Measurements from ENCODE around the gene PHF11.
"Not testable (repeated sequence)": the region's sequence is repeated elsewhere in the genome, so short reads cannot be mapped to it uniquely, and the experiment has no call there.

PHF11 gene

DNA sequence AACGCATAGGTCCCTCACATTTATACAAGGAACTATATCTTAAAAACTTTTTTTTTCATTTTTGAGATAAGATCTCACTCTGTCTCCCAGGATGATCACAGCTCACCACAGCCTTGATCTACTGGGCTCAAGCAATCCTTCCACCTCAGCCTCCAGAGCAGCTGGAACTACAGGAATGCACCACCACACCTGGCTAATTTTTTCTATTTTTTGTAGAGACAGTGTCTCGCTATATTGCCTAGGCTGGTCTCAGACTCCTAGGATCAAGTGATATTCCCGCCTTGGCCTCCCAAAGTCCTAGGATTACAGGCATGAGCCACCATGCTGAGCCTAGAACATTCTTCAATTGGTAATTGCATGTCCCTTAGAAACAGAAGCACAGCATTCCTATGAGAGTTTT, 47.9 kb downstream of the PHF11 start:
- in situ Hi-C loops (cut with MboI; ENCODE audit: low sequenced_read_pairs), result no loop called here

GRCh38 chr13:49545661-49546060, 49.9 kb downstream of the PHF11 start:
- in situ Hi-C loops (cut with MboI; ENCODE audit: low sequenced_read_pairs), result no loop called here

GRCh38 chr13:49546561-49546960, 50.8 kb downstream of the PHF11 start:
- in situ Hi-C loops (cut with MboI; ENCODE audit: low sequenced_read_pairs), result no loop called here

DNA sequence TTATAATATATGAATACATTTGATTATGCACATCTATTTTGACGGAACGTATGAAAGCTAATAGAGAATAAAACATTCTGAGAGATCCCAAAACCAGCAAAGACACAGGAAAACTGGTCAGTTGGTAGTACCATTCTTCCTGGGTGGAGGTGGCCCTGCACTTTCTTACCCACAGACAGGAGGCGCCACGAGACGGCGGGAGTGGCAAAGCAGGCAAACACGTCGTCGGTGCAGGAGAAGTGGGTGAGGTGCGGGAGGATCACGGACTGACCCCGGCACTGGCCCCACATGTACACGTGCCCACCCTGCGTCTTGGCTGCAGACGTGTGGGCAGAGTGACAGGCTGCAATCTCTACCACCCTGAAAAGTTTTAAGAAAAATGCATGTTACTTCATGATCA, 53.5 kb downstream of the PHF11 start:
- in situ Hi-C loops (cut with MboI; ENCODE audit: low sequenced_read_pairs), result no loop called here

GRCh38 chr13:49550942-49551644, 55.3 kb downstream of the PHF11 start:
- in situ Hi-C loops (cut with MboI; ENCODE audit: low sequenced_read_pairs), result no loop called here

GRCh38 chr13:49553888-49554287, 58.1 kb downstream of the PHF11 start:
- in situ Hi-C loops (cut with MboI; ENCODE audit: low sequenced_read_pairs), result no loop called here

DNA sequence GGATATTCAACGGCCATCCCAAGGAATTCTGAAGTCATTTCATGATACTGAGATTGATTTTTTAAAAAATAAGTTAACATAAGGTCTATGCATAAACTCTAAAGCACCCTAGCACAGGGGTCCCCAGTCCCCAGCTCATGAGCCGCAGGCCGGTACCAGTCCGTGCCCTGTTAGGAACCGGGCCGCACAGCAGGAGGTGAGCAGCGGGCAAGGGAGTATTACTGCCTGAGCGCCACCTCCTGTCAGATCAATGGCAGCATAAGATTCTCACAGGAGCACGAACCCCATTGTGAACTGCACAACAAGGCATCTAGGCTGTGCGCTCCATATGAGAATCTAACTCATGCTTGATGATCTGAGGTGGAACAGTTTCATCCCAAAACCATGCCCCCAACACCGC, 58.6 kb downstream of the PHF11 start:
- in situ Hi-C loops (cut with MboI; ENCODE audit: low sequenced_read_pairs), result no loop called here

DNA sequence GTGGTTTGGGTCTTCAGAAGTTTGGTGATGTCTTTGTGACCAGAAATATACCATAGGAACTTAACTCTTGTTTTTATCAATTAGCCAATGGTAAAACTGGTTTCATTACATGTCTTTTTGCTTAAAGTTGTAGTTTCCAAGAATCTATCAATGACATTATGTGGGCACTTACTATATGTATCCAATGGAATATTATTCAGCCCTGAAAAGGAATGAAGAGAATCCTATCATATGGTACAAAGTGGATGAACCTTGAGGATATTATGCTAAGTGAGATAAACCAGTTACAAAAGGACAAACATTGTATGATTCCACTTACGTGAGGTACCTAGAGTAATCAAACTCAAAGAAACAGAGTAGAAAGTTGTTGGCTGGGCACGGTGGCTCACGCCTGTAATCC, 63.3 kb downstream of the PHF11 start:
- in situ Hi-C loops (cut with MboI; ENCODE audit: low sequenced_read_pairs), result no loop called here

DNA sequence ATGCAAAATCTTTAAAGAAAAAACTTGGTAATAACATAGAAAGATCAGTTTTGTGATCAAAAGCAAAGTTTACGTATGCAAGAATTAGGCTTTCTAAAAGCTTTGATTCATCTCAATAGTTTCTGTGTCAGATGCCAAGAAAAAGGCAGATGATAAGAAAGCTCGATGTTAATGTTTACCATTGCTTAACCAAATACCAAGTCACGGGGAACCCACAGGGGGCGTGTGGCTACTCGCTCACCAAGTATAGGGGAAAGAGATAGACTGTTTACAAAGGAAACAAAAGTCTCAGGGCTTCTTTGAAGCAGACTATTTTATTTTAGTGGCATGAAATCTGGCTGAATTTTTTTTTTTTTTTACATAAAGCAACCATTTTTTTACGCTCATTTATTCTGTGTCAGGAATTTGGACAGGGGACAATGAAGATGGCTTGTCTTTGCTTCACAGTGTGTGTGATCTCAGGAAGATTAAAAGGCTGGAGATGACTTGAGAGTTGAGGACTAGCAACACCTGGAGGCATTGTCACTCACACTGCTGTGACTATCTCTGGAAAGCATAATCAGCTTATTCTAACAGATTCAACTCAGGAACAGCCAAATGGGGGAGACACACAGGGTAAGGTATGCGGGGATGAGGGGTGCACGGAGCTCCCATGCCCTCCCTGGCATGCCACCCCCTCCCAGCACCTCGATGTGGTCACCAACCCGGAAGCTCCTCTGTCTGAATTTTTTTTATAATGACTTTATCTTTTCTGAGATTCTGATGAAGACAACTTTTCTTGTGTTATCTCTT, 64.7 kb downstream of the PHF11 start:
- in situ Hi-C loops (cut with MboI; ENCODE audit: low sequenced_read_pairs), result no loop called here

- in situ Hi-C loops (cut with MboI; ENCODE audit: low sequenced_read_pairs), result no loop called here
Observed at GRCh38 chr13:49561062-49561410, 65.3 kb downstream of the PHF11 start.

GRCh38 chr13:49563516-49563915, 67.8 kb downstream of the PHF11 start:
- in situ Hi-C loops (cut with MboI; ENCODE audit: low sequenced_read_pairs), result no loop called here

- in situ Hi-C loops (cut with MboI; ENCODE audit: low sequenced_read_pairs), result not testable (repeated sequence)
Observed at GRCh38 chr13:49565461-49565860, 69.7 kb downstream of the PHF11 start.

DNA sequence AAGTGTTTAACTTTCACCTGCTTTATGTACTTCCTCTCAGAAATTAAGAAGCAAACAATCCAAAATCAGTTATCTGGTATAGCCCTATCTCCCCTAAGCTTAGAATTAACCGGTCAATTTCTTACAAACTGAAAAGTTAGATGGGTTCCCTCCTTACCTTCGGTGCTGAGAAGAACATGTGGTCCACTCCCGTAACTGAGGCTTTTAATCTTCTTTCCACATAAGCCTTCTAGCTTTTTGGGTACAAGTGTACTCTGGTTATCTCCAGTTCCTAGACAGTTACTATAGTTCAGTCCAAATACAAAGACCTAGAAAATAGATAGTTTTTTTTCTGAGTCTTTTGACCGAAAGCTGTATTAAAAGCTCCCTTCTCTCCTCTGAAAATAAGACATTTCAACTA, 70.7 kb downstream of the PHF11 start:
- in situ Hi-C loops (cut with MboI; ENCODE audit: low sequenced_read_pairs), result no loop called here

- in situ Hi-C loops (cut with MboI; ENCODE audit: low sequenced_read_pairs), result no loop called here
Observed at GRCh38 chr13:49567491-49567890, 71.7 kb downstream of the PHF11 start.

- in situ Hi-C loops (cut with MboI; ENCODE audit: low sequenced_read_pairs), result no loop called here
Observed at GRCh38 chr13:49569993-49570689, 74.4 kb downstream of the PHF11 start.

GRCh38 chr13:49571299-49572240, 75.8 kb downstream of the PHF11 start:
- in situ Hi-C loops (cut with MboI; ENCODE audit: low sequenced_read_pairs), result no loop called here
